Stimulated activated CD8-positive, alpha-beta memory T cell treated with anti-CD3 and anti-CD28 coated beads, Interleukin-15, amount 100 ng/mL, for 24 hours (primary cell): ENCODE results near the gene CASP3.
"Not testable (repeated sequence)": the region's sequence is repeated elsewhere in the genome, so short reads cannot be mapped to it uniquely, and the experiment has no call there.

Experiments
- DNase-seq: peaks from one replicate; pipeline ENCODE4 v3.0.0-alpha.2; 2020; ENCODE audit warnings: low read depth

CASP3 gene

GRCh38 chr4:184632842-184633241 is 16.4 kb downstream of the CASP3 start:
- no peak for DNase-seq

DNA sequence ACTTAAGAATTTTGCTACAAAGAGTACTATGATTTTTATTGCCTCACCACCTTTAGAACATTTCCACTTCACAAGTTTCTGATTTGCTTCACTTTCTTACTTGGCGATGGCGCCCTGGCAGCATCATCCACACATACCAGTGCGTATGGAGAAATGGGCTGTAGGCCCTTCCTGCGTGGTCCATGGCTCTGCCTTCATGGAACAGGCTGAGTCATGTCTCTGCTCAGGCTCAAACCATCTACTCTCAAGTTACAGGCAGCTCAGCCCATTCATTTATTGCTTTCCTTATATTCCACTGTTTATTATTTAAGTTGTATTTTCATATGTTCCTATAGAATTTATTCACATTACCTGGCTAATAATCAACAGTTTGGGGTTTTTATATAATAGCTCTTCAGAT is 21.1 kb downstream of the CASP3 start:
- no peak for DNase-seq

- not testable (repeated sequence) for DNase-seq
These were observed 23.3 kb downstream of the CASP3 start for GRCh38 chr4:184625783-184626596.

DNA sequence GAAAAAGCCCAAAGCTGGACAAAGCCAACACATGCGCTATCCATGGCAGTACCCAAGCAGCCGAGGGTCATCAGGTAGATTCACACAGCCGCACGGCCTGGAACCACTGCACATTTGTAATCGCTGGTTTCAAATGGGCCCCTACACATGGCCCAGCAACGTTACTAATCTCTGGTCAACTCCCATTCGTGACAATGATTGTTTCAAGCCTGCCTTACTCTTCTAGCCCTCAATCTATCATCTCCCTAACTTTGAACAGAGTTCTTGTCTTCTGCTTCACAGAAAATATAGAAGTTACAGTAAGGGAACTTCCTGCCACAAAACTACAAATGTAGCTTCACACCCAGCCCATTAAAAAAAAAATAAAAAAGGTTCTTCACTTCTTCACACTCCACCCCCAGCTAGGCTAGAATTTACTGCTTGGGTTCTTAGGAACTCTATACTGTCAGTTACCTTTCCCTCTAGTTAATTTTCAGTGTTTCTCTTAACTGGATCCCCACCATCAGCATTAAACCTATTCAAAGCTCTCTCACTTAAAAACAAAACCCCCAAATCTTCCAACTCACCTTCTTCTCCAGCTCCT is 24.2 kb downstream of the CASP3 start:
- DNase-seq, result no peak

GRCh38 chr4:184624504-184624903 is 24.7 kb downstream of the CASP3 start:
- DNase-seq, result not testable (repeated sequence)

- no peak for DNase-seq
These were observed 27.7 kb downstream of the CASP3 start for GRCh38 chr4:184621518-184621917.

- no peak for DNase-seq
These were observed 28.9 kb downstream of the CASP3 start for GRCh38 chr4:184620212-184620867.

- no peak for DNase-seq
These were observed 31.5 kb downstream of the CASP3 start for GRCh38 chr4:184617600-184618196.

GRCh38 chr4:184616633-184617551 is 32.4 kb downstream of the CASP3 start:
- no peak for DNase-seq

- not testable (repeated sequence) for DNase-seq
These were observed 33.1 kb downstream of the CASP3 start for GRCh38 chr4:184616168-184616567.

DNA sequence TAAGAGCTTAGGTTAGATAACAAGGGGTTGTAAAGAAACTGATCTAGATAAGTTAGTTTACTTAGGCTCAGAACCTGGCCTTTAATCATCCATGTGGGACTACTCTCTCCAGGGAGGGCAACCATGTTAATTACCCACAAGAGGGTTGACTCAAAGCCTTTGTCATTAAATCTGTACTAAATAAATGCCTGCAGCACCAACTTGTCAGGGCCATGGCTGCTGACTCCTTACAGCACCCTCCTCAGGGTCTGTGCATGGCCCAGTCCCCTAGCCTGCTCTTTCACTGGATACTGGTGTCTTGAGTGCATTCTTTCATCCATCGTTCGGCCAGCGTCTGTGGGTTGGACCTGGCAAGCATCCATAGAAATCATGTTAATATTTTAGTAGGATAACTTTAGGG is 34.7 kb downstream of the CASP3 start:
- no peak for DNase-seq

DNA sequence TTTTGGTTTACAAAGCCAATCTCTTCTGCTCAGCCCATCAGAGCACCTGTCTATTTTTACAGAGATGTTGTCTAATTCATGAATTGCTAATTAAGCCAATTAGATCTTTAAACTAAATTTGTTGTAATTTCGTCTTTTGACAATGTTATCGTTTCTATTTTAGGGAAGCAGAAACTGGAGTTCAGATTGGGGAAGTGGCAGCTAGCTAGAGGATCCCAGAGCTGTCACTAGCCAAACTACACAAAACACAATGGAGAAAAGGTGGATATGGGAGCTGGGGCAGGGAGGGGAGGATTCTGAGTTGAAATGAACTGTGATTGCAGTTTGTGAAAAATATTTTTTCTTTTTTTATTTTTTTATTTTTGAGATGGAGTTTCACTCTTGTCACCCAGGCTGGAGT is 35.8 kb downstream of the CASP3 start:
- DNase-seq, result no peak

GRCh38 chr4:184612074-184612473 is 37.2 kb downstream of the CASP3 start:
- no peak for DNase-seq

- DNase-seq, result not testable (repeated sequence)
These were observed 41.8 kb downstream of the CASP3 start for GRCh38 chr4:184607429-184607828.

- not testable (repeated sequence) for DNase-seq
These were observed 46.4 kb downstream of the CASP3 start for GRCh38 chr4:184602857-184603256.

- not testable (repeated sequence) for DNase-seq
These were observed 48.3 kb downstream of the CASP3 start for GRCh38 chr4:184600982-184601381.

GRCh38 chr4:184599492-184600135 is 49.6 kb downstream of the CASP3 start:
- DNase-seq, result no peak

- DNase-seq, result no peak
These were observed 50.3 kb downstream of the CASP3 start for GRCh38 chr4:184598753-184599491.

GRCh38 chr4:184596617-184597185 is 52.5 kb downstream of the CASP3 start:
- DNase-seq, result no peak

DNA sequence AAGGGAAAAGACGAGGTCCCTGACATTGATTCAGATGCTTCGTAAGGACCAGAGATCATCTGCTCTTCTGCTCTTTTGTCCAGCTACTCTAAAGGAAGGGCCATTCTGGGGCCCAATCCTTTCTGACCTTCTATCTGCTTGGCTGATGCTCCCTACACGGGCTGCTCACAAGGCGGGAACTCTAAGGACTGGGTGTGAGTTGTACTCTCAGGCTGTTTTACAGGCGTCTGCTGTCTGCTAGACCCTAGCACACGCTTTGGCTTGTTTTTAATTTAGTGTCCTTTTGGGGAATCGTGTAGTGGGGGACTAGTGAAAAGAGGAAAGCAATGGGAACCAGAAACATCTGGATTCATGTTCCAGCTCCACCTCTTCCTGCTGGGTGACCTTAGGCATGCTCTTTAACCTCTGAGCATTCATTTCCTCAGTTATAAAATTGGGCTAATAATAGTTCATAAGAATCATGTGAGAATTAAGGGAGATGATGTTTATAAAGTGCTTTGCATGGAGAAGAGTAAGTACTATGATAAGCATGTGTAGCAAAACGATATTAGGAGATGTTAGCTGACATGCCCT is 53.1 kb downstream of the CASP3 start:
- DNase-seq, result no peak
